8988T (cell line): Measurements from ENCODE around the gene CPXM2.

Experiments used
- DNase-seq: peaks from one replicate; pipeline ENCODE4 v3.0.0; 2011

The CPXM2 gene

GRCh38 chr10:123726836-123727235 is 164.8 kb downstream of the CPXM2 start:
- DNase-seq = no peak

- DNase-seq = no peak
These were observed 165.2 kb downstream of the CPXM2 start for GRCh38 chr10:123726381-123726780.

GRCh38 chr10:123724747-123725146 is 166.9 kb downstream of the CPXM2 start:
- no peak for DNase-seq

GRCh38 chr10:123722351-123722750 is 169.3 kb downstream of the CPXM2 start:
- no peak for DNase-seq

GRCh38 chr10:123721441-123722049 is 170.1 kb downstream of the CPXM2 start:
- no peak for DNase-seq

GRCh38 chr10:123720536-123720935 is 171.1 kb downstream of the CPXM2 start:
- DNase-seq = no peak

- no peak for DNase-seq
These were observed 173.0 kb downstream of the CPXM2 start for GRCh38 chr10:123718544-123719060.

GRCh38 chr10:123717336-123717735 is 174.3 kb downstream of the CPXM2 start:
- no peak for DNase-seq

GRCh38 chr10:123715546-123715945 is 176.1 kb downstream of the CPXM2 start:
- DNase-seq = no peak

- DNase-seq = no peak
These were observed 185.4 kb downstream of the CPXM2 start for GRCh38 chr10:123706236-123706635.

- DNase-seq = no peak
These were observed 186.8 kb downstream of the CPXM2 start for GRCh38 chr10:123704812-123705211.

- DNase-seq = no peak
These were observed 187.5 kb downstream of the CPXM2 start for GRCh38 chr10:123704076-123704475.

GRCh38 chr10:123703195-123703790 is 188.3 kb downstream of the CPXM2 start:
- DNase-seq = no peak
